Measurements from ENCODE around the gene CDC45.
"Not testable (repeated sequence)": the region's sequence is repeated elsewhere in the genome, so short reads cannot be mapped to it uniquely, and the experiment has no call there.

CDC45 gene, protein sequence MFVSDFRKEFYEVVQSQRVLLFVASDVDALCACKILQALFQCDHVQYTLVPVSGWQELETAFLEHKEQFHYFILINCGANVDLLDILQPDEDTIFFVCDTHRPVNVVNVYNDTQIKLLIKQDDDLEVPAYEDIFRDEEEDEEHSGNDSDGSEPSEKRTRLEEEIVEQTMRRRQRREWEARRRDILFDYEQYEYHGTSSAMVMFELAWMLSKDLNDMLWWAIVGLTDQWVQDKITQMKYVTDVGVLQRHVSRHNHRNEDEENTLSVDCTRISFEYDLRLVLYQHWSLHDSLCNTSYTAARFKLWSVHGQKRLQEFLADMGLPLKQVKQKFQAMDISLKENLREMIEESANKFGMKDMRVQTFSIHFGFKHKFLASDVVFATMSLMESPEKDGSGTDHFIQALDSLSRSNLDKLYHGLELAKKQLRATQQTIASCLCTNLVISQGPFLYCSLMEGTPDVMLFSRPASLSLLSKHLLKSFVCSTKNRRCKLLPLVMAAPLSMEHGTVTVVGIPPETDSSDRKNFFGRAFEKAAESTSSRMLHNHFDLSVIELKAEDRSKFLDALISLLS

DNA sequence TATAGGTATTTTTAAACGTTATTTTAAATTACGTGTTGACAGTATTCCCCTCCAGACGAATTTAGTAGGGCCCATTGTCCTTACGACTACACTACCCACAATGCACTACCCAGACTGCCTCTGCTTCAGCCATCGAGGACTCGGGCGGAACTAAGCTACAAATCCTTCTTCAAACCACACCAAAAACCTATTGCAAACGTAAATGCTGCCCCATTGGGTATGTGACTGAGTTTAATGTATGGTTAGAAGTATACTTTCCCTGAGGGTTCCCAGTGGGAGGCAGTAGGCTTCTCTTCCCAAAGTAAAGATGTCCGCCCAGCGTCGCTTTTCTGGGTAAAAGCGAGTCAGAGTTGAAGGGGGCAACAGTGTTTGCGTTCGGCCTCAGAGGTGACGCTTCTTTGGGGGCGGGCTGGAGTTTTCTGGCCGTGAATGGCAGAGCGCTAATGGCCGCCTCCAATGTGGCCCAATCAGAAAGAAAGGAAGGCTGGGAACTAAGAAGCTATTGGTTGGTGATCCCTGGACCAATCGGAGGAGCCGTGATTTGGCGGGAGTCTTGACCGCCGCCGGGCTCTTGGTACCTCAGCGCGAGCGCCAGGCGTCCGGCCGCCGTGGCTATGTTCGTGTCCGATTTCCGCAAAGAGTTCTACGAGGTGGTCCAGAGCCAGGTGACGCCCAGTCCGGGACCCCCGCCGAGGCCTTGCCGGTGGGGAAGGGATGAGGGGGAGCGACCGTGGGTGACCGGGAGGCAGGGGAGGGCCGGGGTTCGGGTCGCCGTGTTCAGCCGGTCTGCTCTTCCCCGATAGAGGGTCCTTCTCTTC, at the start of gene CDC45:
Gene CDC45, plus strand, starts transcription at position 566 of the 818 bp plus-strand sequence. Its CDS starts 49 bp downstream, at position 615.
- DNase-seq, result peak; percentile 98

DNA sequence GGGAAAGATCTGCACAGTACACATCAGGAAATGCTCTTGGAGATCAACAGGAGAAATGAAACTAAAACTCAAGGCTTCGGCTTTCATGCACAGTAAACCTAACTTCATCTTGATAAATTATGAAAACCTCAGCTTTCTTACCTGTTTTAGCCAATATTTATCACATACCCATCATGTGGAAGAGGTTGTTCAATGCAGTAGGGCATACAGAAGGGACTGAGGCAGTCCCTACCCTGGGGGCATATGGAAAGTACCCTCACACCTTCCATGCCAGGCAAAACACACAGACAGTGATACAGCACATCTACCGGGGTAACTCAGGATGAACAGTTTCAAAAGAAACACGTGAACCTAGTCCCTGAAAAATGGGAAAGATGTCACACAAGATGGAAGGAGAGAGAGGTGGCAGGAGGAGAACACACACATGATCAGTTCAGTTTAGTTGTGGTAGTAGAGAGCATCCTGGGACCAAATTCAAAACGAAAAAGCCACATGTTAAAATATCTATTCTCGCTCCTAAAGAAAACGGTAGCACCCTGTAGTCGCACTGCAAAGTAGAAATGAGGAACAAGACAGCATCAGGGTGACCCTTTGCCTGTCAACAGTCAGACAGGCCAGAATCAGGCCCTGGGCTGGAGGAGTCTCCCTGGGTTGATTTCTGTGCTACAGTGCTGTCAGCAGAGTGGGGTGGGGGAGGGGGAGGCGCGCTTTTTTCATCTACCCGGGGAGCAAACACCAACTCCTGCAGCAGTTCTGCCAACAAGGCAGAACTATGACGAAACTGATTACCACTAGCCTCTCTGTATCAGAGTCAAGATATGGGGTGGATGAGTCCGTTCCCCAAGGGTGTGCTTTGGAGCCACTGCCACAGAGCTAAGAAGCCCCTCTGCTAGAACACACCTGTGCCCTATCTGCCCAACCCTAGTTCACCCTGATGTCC, 49.5 kb upstream of the CDC45 start:
- DNase-seq, result peak; percentile 73

DNA sequence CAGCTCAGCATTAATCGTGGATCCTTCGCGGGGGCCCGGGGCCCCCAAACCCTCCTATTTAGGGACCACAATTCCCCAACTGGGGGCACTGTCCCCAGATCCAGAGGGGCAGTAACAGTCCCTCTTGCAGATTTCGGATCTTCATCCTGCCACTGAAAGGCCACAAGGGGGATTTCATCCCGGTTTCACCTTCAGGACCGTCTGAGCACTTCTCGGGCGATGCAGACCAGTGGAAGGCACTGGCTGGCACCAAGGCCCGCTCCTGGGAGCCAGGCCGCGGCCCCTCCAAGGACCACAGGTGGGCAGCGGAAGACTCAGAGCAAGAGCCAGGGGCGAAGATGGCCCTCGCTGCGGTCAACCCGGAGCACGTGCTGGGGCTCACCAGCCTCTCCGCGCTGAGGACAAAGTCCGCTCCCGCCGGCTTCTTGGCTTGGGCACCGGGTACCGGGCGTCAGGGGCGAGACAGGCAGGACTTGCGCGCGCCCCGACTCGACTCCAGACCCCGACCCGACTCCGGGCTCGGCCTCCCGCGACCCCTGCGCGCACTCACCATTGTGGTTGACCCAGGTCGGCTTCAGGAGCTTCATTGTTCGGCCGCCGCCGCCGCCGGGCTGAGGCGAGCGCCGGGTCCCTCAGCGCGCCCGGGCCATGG, 48.7 kb upstream of the CDC45 start:
- peak; percentile 24 for DNase-seq

DNA sequence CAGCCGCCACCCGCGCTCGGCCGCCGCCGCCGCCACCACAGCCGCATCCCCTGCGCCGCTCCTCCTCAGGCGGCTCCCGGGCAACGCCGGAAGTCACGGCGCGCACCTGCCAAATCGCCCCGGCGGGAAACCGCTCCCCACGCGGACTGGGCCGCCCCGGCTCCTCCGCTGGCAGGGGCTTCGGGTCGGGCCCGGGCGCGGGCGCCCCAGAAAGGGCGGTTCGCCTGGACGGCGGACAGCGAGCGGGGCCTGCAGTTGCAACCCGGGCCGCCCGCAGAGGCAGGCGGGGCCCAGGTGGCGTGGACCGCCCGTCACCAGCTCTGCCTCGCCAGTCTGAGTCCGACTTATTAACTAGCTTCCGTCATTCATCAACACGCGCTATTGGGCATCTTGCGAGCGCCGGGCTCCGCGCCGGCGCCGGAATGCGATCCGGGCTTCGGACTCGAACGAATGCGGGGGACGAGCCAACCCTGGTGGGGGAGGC, 48.0 kb upstream of the CDC45 start, which contains the start of gene HIRA:
Gene HIRA, minus strand, starts transcription at position 85 of the 484 bp plus-strand sequence. CDS start 257 bp downstream, outside the sequence.
- peak; percentile 76 for DNase-seq

DNA sequence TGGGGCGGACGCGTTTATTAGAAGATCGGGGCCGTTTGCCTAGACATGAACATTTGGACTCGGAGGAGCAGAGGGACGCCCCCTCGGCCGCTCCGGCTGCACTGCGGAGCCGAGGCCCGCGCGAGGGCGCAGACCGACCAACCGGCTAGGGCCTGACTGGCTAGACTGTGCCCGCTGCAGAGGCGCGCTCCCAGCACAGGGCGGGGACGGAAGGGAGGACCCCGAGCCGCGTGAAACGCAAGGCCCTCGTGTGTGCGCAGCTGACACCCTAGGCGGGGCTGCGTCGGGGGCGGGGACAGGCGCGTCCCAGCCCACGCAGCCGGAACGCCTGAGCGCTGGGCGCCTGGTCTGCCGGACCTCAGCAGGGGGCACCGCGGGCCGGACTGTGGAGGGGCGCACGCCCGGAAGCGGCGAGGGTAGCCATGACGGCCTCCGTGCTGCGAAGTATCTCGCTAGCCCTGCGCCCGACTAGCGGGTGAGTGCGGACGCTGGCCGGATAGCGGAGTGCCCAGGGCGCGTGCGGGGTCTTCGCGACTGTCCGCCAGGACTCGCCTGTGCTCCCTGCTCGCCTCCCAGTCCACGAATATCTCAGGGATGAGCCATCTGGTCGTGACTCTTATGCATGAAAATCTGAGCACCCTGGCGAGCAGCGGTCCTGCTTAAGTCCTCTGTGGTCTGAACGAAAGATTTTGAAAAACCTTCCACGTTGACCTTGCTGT, 47.4 kb upstream of the CDC45 start, which contains the start of gene MRPL40:
Gene MRPL40, plus strand, starts transcription at position 413 of the 719 bp plus-strand sequence. Its CDS starts 10 bp downstream, at position 423.
- DNase-seq, result peak; percentile 93

DNA sequence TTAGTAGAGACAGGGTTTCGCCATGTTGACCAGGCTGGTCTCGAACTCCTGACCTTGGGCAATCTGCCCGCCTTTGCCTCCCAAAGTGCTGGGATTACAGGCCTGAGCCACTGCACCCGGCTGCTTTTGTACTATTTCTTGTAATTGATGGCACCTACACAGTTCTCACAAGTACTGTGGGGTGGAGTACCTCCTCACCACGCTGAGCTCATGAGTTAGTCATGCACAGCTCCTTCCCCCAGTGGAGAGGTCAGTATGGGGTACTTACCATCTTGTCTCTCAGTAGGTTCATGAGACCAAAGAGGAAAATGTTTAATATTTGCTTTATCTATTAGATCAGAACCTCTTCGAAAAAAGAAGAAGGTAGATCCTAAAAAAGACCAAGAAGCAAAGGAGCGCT, 45.3 kb upstream of the CDC45 start:
- no peak for DNase-seq

DNA sequence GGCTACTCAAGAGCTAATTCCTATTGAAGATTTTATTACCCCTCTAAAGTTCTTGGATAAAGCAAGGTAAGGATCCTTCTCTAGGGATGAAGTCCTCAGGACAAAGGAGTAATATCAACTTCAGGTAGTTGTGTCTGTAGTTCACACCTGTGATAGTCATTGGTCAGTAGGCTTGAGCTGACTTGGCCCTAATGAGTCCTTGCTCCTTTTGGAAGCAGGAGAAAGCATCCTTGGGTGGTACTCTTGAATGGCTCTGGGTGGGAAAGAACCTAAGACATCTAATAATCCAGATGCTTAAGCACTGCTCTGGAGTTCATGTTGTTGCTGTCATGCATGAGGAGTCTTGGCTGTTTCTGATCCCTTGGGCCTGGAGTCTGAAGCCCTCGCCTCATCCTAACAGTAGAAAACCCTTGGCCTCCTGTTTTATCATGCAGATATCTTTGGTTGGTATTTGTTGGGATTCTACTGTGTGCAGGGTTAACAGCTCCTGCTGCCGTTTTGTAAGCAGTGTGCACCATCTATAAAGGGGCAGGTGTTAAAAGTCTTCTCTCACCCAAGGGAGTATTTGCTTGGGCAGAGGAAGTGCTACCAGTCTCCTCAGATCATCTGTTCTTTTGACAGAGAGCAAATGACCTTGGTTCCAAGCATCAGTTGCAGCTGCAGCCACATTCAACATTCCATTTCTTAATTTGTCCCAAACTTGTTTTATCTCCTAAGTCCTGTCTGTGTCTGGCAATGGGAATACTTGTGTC, 44.7 kb upstream of the CDC45 start:
- DNase-seq, result no peak

DNA sequence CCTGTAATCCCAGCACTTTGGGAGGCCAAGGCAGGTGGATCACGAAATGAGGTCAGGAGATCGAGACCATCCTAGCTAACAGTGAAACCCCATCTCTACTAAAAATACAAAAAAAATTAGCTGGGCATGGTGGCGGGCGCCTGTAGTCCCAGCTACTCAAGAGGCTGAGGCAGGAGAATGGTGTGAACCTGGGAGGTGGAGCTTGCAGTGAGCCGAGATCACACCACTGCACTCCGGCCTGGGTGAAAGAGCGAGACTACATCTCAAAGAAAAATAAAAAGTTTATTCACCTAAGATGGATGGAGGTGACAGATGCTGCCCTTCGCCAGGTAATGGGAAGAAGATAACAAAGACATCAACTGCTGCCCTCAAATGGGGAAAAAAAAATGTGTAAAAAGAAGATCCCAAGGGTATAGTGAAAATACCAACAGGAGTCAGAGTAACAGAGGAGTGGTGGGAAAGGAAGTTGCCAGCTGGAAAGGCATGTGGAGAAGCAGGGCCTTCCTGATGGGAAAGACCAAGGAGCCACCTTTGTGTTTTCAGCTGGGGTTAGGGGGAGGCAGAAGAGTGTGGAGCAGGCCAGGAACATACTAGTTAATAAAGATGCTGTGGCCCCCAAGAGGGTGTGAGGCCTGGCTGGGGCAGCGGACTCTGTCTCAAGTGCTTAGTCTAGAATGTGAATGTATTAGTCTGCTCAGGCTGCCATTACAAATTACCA, 43.1 kb upstream of the CDC45 start:
- DNase-seq, result not testable (repeated sequence)

DNA sequence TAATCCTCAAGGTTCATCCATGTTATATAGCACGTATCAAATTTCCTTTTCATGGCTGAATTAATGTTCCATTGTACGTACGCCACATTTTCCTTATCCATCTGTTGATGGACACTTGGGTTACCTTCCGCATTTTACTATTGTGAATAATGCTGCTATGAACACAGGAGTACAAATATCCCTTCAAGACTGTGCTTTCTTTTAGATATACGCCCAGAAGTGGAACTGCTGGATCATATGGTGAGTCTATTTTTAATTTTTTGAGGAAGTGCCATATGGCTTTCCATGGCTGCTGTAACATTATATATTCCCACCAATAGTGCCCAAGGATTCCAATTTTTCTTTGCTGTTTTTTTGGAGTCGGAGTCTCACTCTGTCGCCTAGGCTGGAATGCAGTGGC, 41.4 kb upstream of the CDC45 start:
- DNase-seq, result no peak

DNA sequence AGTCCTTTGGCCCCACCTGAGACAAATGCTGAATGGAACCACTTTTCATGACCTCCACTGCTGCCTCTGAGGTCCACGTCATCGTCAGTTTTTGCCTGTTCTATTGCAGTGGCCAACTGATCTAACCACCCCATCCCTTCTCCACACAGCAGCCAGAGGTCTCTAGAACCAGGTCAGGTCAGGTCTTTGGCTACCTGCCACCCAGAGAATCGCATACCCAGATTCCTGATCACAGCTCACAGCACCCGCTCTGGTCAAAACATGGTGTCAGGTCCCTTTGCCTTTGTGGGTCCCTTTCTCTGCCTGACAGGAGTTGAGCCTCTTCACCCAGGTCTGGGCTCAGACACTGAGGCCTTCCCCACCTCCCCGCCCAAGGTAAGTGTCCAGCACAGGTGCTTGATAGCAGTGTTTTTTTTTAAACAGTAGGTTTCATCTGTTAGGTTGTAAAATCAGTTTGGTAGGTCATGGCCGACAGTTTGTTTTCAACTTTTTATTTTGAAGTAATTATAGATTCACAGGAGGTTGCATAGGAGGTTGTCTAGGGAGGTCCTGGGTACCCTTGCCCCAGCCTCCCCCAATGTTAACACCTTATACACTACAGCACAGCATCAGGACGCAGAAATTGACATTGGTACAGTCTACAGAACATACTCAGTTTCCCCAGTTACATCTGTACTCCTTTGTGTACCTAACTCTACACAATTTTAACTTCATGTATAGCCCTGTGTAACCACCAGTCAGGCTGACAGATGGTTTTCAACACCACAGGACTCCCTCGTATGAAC, 39.1 kb upstream of the CDC45 start:
- no peak for DNase-seq

DNA sequence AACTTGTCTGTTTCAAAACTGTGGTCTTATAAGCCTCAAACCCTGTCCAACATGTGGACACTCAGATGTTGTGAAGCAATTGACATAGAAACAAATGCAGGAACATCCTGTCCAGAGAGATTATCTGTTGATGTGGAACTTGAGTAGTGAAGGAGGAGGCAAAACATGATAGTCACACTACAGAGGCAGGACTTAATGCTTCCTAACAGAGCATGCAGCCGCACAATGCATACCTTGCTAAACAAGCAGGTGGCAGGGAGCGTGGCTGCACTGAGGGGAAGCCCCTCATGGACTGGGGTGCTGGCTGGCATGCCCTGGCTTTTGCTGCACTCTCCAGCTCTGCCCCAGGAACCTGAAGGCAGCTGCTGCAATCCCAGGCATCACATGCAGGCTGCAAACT, 37.6 kb upstream of the CDC45 start:
- DNase-seq, result no peak

DNA sequence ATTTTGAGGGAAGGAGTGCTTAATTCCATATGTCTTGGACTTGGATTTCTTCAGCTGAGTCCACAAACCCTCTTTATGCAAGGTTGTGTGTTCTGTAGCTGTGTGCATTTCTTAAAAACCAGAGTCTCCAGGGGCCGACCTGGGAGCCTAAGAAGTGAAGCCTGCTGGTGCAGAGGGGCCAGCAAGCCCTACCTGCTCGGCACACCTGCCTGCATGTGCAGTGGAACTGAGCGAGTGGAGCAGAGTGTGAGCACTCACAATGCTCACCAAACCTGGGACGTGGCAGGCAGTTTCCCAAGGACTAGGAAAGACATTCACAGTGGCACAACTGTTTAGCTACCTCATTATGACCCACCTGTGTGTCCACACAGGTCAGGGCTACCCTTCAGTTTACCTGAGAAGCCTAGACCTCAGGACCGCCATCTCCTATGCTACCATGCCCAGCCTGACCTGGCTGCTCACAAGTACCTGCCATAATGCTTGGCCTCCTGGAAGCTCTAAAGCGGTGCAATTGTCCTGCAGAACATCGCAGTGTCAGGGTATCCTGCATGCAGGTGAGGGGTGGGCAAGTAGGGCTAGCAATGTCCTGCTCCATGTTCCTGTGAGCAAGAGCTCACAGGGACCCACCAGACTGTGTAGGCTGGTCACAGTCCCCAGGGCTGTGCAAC, 36.0 kb upstream of the CDC45 start:
- DNase-seq, result no peak

DNA sequence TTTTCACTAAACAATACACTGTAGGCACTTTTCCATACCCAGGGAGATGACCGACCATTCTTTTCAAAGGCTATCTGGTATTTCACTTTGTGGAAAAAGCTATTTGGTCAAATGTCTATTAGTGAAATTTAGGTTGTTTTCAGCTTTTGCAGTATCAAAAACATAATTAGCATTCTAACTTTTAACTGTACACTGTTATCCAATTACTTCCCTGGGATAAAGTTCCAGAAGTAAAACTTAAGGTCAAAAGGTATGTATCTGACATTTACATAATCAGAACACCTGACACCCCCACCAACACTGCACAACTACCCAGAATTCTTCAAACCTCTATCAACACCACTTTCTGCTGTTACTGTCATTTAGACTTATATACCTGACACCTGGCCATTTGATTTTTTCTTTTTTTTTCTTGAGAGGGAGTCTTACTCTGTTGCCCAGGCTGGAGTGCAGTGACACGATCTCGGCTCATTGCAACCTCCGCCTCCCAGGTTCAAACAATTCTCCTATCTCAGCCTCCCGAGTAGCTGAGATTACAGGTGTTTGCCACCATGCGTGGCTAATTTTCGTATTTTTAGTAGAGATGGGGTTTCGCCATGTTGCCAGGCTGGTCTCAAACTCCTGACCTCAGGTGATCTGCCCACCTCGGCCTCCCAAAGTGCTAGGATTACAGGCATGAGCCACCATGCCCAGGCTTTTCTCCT, 34.3 kb upstream of the CDC45 start:
- not testable (repeated sequence) for DNase-seq

DNA sequence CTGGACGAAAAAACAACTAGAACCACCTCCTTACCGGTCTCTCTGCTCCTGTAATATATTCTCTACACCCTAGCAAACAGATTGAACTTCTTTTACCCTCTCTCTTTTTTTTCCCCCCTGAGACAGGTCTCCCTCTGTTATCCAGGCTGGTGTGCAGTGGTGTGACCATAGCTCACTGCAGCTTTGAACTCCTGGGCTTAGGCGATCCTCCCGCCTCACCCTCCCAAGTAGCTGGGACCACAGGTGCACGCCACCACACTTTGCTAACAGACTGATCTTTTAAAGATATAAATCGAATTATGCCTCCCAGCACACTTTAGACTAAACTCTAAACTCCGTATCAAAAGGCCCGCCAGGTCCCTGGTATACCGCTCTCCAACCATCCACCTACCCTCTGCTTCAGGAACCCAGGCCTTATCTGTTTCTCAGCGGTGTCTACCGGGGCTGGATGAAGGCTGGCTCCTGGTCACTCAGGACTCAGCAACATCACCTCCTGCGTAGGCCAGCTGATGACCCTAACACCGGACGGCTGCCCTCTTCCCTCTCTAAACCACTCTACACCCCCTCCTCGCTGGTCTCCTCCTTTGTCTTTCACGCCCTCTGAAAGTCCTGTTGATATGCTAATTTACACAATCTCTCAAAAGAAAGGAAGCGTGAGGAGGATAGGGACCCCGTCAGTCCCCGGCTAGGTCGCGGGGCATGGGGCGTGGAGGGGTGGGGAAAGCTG, 33.0 kb upstream of the CDC45 start:
- no peak for DNase-seq

DNA sequence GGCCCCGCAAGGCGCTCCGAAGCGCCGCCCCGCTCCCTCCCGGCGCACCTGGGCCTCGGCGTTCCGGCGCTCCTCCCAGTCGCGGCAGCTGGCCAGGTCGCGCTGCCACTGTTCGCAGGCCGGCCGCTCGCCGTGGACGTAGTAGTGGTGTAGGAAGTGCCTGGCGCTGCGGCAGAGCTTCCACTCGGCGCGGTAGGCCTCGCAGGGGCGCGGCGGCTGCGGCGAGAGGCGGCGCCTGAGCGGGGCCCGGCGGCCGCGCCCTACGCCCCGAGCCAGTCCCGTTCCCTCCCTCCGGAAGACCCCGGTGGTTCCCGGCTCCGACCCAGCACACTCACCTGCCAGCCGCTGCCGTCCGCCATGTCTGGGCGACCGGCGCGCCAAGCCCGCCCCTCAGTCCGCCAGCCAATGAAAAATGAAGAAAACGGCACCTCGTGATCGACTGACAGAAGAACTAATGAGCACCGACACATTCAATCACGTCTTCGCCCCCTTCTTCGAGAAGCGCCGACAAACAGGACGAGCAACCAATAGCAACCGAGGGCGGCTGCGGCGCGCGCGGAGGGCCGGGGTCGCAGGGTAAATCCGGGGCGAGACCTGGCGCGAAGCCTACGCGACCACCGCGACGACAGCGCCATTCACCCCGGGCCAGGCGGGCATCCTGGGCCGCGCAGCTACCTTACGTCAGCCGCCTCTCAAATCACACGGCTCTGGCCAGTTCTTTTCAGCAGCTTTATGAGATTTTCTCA, 32.2 kb upstream of the CDC45 start, which contains the start of gene C22orf39:
Gene C22orf39, minus strand, starts transcription at position 382 of the 746 bp plus-strand sequence. Its CDS starts 23 bp downstream, at position 359.
- peak; percentile 91 for DNase-seq
